Liver (tissue), 9 donors: ENCODE data around the gene PHC2. TPM values are rescaled to one million over a fixed set of nuclear protein-coding genes. Genes with fewer than 3 reads are reported as not detected.
A peak's percentile ranks its signal among the peaks of the same experiment; 100 is the strongest.

Experiments
- DNase-seq: peaks from one replicate; pipeline ENCODE4 v3.0.0-alpha.2; 2017; ENCODE audit warnings: low spot score
- H3K27ac ChIP-seq, 2 donors: one replicate each; pipeline ENCODE4 v1.7.0; 2013; ENCODE audit warnings: inconsistent platforms in 2 of 2, low read length in 2 of 2, control low read depth in 1 of 2, low read depth in 1 of 2, mild to moderate bottlenecking in 1 of 2
- H3K27me3 ChIP-seq, 4 donors: one replicate each; pipeline versions ENCODE4 v1.6.1 to v1.7.0; 2013; ENCODE audit warnings: low read length in 3 of 4, inconsistent platforms in 1 of 4, mild to moderate bottlenecking in 1 of 4, moderate library complexity in 1 of 4; ENCODE audit not compliant: control insufficient read depth in 4 of 4, insufficient read depth in 4 of 4
- H3K36me3 ChIP-seq, 4 donors: one replicate each; pipeline versions ENCODE4 v1.6.1 to v1.7.0; 2013; ENCODE audit warnings: low read length in 3 of 4, mild to moderate bottlenecking in 3 of 4, low read depth in 1 of 4, moderate library complexity in 1 of 4; ENCODE audit not compliant: control insufficient read depth in 4 of 4, insufficient read depth in 3 of 4
- H3K4me1 ChIP-seq, 4 donors: one replicate each; pipeline versions ENCODE4 v1.6.1 to v1.7.0; 2013; ENCODE audit warnings: low read length in 3 of 4, mild to moderate bottlenecking in 3 of 4, moderate library complexity in 1 of 4; ENCODE audit not compliant: control insufficient read depth in 4 of 4, insufficient read depth in 4 of 4
- H3K4me3 ChIP-seq, 3 donors: one replicate each; pipeline versions ENCODE4 v1.6.1 to v1.7.0; 2013; ENCODE audit warnings: low read length in 3 of 3, control low read depth in 1 of 3, low read depth in 1 of 3, mild to moderate bottlenecking in 1 of 3
- H3K9ac ChIP-seq, 2 donors: one replicate each; pipeline ENCODE4 v1.7.0; 2013; ENCODE audit warnings: low read length in 2 of 2, mild to moderate bottlenecking in 2 of 2, moderate library complexity in 2 of 2, control low read depth in 1 of 2, low read depth in 1 of 2
- H3K9me3 ChIP-seq, 4 donors: one replicate each; pipeline versions ENCODE4 v1.6.1 to v1.7.0; 2013; ENCODE audit warnings: low read length in 3 of 4; ENCODE audit not compliant: control insufficient read depth in 4 of 4
- EGR1 ChIP-seq, 2 donors: IDR thresholded peaks; 2 replicates each; pipeline ENCODE4 v1.6.1; 2016 to 2018; ENCODE audit warnings: antibody characterized with exemption in 2 of 2, low read depth in 2 of 2
- FOXA2 ChIP-seq: IDR thresholded peaks from 2 replicates; pipeline ENCODE4 v1.6.1; 2016; ENCODE audit warnings: antibody characterized with exemption
- HNF4A ChIP-seq, 2 donors: conservative IDR thresholded peaks; 2 replicates each; pipeline ENCODE4 v1.6.1; 2016; ENCODE audit warnings: antibody characterized with exemption in 2 of 2, mild to moderate bottlenecking in 2 of 2
- JUND ChIP-seq, 2 donors: IDR thresholded peaks; 2 replicates each; pipeline ENCODE4 v1.6.1; 2016; ENCODE audit warnings: antibody characterized with exemption in 2 of 2
- NR2F2 ChIP-seq: IDR thresholded peaks from 2 replicates; pipeline ENCODE4 v1.6.1; 2016; ENCODE audit warnings: antibody characterized with exemption
- RAD21 ChIP-seq, 2 donors: IDR thresholded peaks; 2 replicates each; pipeline ENCODE4 v1.6.1; 2016; ENCODE audit warnings: antibody characterized with exemption in 2 of 2, mild to moderate bottlenecking in 2 of 2
- RXRA ChIP-seq, 2 donors: IDR thresholded peaks; 2 replicates each; pipeline ENCODE4 v1.6.1; 2017 to 2018; ENCODE audit warnings: antibody characterized with exemption in 2 of 2, mild to moderate bottlenecking in 1 of 2
- SP1 ChIP-seq: IDR thresholded peaks from 2 replicates; pipeline ENCODE4 v1.6.1; 2018; ENCODE audit warnings: antibody characterized with exemption, mild to moderate bottlenecking
- TAF1 ChIP-seq: conservative IDR thresholded peaks from 2 replicates; pipeline ENCODE4 v1.6.1; 2016; ENCODE audit warnings: antibody characterized with exemption, mild to moderate bottlenecking
- WGBS: extraction: QIAGEN DNeasy Blood & Tissue Kit; methylation state at CpG from one replicate; pipeline ENCODE4 v1.1.7; 2013; 5-methylcytosine and 5-hydroxymethylcytosine counted together
- polyA plus RNA-seq, 2 donors: library from polyadenylated mRNA; stranded (reverse) in 1 of 2; unstranded in 1 of 2; fragments of 200-250 nt in 1 of 2; fragments of >200 nt in 1 of 2; fragmentation: Nextera tagmentation in 1 of 2; extraction: Ambion mirVana in 1 of 2; gene quantifications; one replicate each; pipeline versions ENCODE4 v1.2.1 to v1.2.3, GENCODE V29; 2013 to 2015
- total RNA-seq, 2 donors: library from RNA; depleted of rRNA; stranded (reverse); fragments of >200 nt; gene quantifications; one replicate each; pipeline ENCODE4 v1.2.3, GENCODE V29; 2014
- TF ChIP-seq, protein P1 (sequence below): IDR thresholded peaks from 2 replicates; pipeline ENCODE4 v1.6.1; 2016; ENCODE audit warnings: antibody characterized with exemption
- TF ChIP-seq, protein P2 (sequence below): IDR thresholded peaks from 2 replicates; pipeline ENCODE4 v1.6.1; 2016; ENCODE audit warnings: antibody characterized with exemption
- TF ChIP-seq, protein P3 (sequence below): IDR thresholded peaks from 2 replicates; pipeline ENCODE4 v1.6.1; 2016; ENCODE audit warnings: antibody characterized with exemption, mild to moderate bottlenecking
- donor health status: healthy.
- donor health status: healthy.
- donor health status: healthy.
- donor health status: healthy.
- donor health status: healthy.

PHC2 gene
- total and polyA plus RNA-seq, 4 donors = 19.1 to 67.8 (median 44.7) TPM

DNA sequence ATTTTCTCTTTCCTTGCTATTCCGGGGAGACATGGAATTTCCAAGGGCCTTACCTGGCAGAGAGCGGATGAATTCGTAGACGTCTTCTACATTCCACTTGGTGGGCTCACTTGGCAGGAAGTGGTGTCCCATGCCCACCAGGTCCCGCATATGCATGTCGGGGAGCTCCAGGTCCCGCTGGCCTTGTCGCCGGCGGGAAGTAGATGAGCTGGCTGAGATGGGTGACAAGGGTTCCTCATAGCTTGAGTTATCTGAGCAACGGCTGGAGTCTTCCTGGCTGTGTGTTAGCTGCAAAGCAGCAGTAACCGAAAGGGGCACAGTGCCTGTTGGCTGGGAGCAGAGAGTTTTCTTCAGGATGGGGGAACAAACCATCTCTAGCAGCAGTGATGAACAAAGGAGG is 102.1 kb downstream of the PHC2 start:
- WGBS = 95% methylated on average over 12 of the region's 12 CpGs
- no peak overlapping the region for H3K4me3 ChIP-seq
- no peak for DNase-seq
- no peak overlapping the region for H3K9ac ChIP-seq
- H3K4me1 ChIP-seq = peaks cover 4 to 40% (median 17%) of the 10 kb centered on the region in 4 donors
- H3K36me3 ChIP-seq = peaks cover 43 to 91% (median 85%) of the 10 kb centered on the region in 4 donors
- no peaks in the 10 kb centered on the region for H3K9me3 ChIP-seq
- H3K27me3 ChIP-seq = no peaks in the 10 kb centered on the region
- TF ChIP-seq, protein P1, sequence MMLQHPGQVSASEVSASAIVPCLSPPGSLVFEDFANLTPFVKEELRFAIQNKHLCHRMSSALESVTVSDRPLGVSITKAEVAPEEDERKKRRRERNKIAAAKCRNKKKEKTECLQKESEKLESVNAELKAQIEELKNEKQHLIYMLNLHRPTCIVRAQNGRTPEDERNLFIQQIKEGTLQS = no peak
- TF ChIP-seq, protein P2, sequence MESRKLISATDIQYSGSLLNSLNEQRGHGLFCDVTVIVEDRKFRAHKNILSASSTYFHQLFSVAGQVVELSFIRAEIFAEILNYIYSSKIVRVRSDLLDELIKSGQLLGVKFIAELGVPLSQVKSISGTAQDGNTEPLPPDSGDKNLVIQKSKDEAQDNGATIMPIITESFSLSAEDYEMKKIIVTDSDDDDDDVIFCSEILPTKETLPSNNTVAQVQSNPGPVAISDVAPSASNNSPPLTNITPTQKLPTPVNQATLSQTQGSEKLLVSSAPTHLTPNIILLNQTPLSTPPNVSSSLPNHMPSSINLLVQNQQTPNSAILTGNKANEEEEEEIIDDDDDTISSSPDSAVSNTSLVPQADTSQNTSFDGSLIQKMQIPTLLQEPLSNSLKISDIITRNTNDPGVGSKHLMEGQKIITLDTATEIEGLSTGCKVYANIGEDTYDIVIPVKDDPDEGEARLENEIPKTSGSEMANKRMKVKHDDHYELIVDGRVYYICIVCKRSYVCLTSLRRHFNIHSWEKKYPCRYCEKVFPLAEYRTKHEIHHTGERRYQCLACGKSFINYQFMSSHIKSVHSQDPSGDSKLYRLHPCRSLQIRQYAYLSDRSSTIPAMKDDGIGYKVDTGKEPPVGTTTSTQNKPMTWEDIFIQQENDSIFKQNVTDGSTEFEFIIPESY = no peak
- TF ChIP-seq JUND (IDR thresholded peaks at IDR 0.05) (no peak), HNF4A (conservative IDR thresholded peaks at IDR 0.05) (no peak), NR2F2 (no peak), RXRA (IDR thresholded peaks at IDR 0.05) (no peak), TAF1 (no peak), SP1 (no peak)
- TF ChIP-seq, protein P3, sequence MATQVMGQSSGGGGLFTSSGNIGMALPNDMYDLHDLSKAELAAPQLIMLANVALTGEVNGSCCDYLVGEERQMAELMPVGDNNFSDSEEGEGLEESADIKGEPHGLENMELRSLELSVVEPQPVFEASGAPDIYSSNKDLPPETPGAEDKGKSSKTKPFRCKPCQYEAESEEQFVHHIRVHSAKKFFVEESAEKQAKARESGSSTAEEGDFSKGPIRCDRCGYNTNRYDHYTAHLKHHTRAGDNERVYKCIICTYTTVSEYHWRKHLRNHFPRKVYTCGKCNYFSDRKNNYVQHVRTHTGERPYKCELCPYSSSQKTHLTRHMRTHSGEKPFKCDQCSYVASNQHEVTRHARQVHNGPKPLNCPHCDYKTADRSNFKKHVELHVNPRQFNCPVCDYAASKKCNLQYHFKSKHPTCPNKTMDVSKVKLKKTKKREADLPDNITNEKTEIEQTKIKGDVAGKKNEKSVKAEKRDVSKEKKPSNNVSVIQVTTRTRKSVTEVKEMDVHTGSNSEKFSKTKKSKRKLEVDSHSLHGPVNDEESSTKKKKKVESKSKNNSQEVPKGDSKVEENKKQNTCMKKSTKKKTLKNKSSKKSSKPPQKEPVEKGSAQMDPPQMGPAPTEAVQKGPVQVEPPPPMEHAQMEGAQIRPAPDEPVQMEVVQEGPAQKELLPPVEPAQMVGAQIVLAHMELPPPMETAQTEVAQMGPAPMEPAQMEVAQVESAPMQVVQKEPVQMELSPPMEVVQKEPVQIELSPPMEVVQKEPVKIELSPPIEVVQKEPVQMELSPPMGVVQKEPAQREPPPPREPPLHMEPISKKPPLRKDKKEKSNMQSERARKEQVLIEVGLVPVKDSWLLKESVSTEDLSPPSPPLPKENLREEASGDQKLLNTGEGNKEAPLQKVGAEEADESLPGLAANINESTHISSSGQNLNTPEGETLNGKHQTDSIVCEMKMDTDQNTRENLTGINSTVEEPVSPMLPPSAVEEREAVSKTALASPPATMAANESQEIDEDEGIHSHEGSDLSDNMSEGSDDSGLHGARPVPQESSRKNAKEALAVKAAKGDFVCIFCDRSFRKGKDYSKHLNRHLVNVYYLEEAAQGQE = no peak
- H3K27ac ChIP-seq = no peak overlapping the region

DNA sequence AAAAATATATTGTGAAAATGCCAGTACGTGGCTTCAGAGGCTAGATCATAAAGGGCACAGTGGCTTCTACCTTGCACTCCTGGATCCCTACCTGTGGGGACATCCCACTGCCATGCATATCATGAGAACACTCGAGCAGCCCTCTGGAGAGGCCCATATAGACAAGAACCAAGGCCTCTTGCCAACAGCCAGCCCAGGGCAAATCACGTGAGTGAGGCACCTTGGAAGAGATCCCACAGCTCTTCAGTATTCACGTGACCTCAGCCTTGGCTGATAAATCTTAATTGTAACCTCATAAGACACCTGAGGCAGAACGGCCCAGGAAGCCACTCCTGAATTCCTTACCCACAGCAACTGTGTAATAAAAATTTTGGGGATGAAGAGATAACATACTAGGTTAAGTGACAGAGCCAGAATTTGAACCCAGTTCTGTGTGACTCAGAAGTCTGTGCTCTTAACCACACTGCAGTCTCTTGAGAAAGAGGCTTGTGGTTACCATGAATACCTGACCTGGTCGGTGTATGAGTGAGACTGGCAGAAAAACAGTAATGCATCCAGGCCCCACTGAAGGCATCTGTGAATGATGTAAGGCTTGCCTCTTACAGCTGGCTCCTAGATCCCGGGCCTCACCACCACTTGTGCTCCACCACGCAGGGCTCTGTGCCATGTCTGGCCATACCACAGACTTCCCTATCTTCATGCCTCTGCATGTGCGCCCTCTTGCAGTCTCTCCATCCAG is 103.1 kb downstream of the PHC2 start:
- no peaks in the 10 kb centered on the region for H3K27me3 ChIP-seq
- TF ChIP-seq NR2F2 (no peak), FOXA2 (no peak), JUND (IDR thresholded peaks at IDR 0.05) (no peak), EGR1 (IDR thresholded peaks at IDR 0.05; ENCODE audit: low read depth in 2 of 2) (no peak), TAF1 (no peak)
- H3K9ac ChIP-seq = no peak overlapping the region
- 60% methylated on average over 9 of the region's 9 CpGs for WGBS
- H3K9me3 ChIP-seq = no peaks in the 10 kb centered on the region
- no peak overlapping the region for H3K4me3 ChIP-seq
- no peak for DNase-seq
- peak overlapping the region in 1 of 2 donors; percentile 16 for H3K27ac ChIP-seq
- H3K36me3 ChIP-seq = peaks cover 43 to 97% (median 89%) of the 10 kb centered on the region in 4 donors
- peaks cover 4 to 34% (median 11%) of the 10 kb centered on the region in 4 donors for H3K4me1 ChIP-seq

DNA sequence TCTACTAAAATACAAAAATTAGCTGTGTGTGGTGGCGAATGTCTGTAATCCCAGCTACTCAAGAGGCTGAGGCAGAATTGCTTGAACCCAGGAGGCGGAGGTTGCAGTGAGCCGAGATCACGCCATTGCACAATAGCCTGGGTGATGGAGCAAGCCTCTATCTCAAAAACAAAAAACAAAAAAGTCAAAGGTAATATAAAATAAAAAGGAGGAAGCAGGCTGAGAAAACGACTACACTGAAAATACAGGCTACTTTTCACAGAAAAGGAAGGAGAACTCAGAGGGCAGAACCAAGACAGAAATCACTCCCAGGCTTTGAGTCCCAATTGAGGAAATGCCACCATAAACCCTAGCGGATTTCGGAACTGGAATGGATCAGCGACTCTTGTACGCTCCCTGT is 104.1 kb downstream of the PHC2 start:
- 76% methylated on average over 9 of the region's 9 CpGs for WGBS

More for the DNA sequence above, 104.1 kb downstream of the PHC2 start:
- Histone ChIP-seq H3K4me1 (peaks cover 4 to 24% (median 10%) of the 10 kb centered on the region in 4 donors), H3K36me3 (peaks cover 43 to 90% (median 82%) of the 10 kb centered on the region in 4 donors), H3K9ac (no peak overlapping the region), H3K27ac (peak overlapping the region; percentile 27 to 59), H3K27me3 (no peaks in the 10 kb centered on the region), H3K9me3 (no peaks in the 10 kb centered on the region), H3K4me3 (no peak overlapping the region)
- TF ChIP-seq RAD21 (IDR thresholded peaks at IDR 0.05) = no peak
- no peak for DNase-seq
